ENCODE measurements around the gene LRRC8E.

DNA sequence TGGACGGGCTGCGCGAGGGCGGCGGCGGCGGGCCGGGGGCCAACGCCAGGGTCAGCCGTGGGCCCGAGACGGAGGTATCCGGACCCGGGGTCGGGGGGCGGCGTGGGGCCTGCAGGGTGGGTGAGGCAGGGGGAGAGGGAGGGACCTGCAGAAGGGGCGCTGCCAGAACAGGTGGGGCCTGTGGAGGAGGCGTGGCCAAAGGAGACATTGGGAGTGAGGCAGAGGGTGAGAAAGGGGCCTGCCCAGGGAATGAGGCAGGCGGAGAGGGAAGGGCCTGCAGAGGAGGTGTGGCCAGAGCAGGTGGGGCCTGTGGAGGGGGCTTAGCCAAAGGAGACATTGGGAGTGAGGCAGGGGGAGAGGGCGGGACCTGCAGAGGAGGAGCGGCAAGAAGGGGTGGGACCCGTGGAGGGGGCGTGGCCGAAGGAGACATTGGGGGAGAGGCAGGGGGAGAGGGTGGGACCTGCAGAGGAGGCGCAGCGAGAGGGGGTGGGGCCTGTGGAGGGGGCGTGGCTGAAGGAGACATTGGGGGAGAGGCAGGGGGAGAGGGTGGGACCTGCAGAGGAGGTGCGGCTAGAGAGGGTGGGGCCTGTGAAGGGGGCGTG, 18.3 kb upstream of the LRRC8E start:
- TF ChIP-seq E2F4 (IDR thresholded peaks at IDR 0.05; ENCODE audit: low read depth, low read length) (no peak), TAF1 (IDR thresholded peaks at IDR 0.05; ENCODE audit: borderline replicate concordance, low read depth, low read length) (no peak), RAD21 (IDR thresholded peaks at IDR 0.05; ENCODE audit: insufficient read depth, low read depth, low read length) (no peak)
